Choroid plexus epithelial cell (primary cell): ENCODE data around the gene GNA15.

Experiments used
- DNase-seq: peaks from one replicate; pipeline ENCODE4 v3.0.0-alpha.2; 2010; ENCODE audit warnings: low read depth
- H3K4me3 ChIP-seq: 2 replicates; pipeline ENCODE4 v1.5.1; 2011; ENCODE audit warnings: low read depth, mild to moderate bottlenecking, control low read depth, low read length, moderate library complexity
- TF ChIP-seq, protein P1 (sequence below): conservative IDR thresholded peaks from 2 replicates; pipeline ENCODE4 v1.5.1; 2011; ENCODE audit warnings: low read depth, mild to moderate bottlenecking, control low read depth, inconsistent platforms, low read length, moderate library complexity

Gene GNA15

DNA sequence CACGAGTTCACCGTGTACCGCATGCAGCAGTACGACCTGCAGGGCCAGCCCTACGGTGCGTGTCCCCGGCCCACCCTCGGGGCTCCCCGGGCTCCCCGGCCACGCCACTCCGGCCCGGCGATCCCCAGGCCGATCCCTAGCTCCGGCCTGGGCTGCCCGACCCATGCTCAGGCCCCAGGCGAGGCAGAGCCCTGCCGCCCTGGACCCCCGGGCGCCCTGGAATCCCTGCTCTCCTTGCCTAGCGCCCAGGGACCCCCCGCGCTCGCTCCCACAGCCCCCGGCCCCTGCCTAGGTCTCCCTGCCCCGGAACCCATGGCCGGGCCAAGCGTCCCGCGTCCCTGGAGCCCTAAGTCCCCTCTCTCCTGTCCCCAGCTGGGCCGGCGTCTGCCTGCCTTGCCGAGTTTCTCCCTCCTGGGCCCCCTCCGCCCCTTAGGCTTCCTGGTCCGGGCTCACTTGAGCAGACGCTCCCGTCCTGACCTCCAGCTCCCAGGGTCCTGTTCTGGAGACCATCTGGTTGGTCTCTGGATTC lies 50.4 kb downstream of the GNA15 start:
- DNase-seq: no peak
- TF ChIP-seq, protein P1, sequence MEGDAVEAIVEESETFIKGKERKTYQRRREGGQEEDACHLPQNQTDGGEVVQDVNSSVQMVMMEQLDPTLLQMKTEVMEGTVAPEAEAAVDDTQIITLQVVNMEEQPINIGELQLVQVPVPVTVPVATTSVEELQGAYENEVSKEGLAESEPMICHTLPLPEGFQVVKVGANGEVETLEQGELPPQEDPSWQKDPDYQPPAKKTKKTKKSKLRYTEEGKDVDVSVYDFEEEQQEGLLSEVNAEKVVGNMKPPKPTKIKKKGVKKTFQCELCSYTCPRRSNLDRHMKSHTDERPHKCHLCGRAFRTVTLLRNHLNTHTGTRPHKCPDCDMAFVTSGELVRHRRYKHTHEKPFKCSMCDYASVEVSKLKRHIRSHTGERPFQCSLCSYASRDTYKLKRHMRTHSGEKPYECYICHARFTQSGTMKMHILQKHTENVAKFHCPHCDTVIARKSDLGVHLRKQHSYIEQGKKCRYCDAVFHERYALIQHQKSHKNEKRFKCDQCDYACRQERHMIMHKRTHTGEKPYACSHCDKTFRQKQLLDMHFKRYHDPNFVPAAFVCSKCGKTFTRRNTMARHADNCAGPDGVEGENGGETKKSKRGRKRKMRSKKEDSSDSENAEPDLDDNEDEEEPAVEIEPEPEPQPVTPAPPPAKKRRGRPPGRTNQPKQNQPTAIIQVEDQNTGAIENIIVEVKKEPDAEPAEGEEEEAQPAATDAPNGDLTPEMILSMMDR: no peak
- H3K4me3 ChIP-seq: peak overlapping the region; percentile 81

DNA sequence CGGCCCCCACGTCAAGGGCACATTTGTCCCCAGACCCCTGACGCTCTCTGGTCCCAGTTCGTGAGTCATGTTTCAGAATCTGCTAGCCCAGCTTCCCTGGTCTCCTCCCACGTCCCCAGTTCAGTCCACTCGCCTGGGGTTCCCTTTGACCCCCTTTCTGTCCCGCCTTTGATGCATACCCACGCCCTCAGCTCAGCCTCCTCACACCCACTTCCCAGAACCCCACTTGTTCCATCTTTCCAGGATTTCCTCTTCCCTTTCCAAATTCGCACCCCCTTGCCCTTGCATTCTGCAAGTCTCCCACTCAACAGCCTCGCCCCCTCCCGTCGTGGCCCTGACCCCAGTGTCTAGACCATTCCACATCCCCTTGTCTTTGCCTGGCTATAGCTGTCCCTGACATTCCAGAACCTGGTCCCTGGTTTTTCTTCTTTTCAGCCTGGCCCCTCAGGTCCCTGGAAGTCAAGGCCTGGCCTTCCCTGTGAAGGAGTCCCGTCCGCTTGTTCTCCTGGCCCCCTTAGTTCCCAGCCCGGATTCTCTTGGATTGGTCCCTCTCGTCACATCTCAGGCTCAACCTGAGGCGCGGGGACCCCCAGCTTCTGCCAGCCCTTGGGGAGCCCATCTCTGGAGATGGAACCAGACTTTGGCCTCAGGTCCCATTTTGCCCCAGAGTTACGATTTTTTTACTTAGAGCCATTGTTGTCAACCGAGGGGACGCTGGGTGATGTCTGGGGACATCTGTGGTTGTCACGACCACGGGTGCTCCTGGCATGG lies 51.2 kb downstream of the GNA15 start:
- peak overlapping the region; percentile 81 for H3K4me3 ChIP-seq
- no peak for DNase-seq
- TF ChIP-seq, protein P1: no peak

DNA sequence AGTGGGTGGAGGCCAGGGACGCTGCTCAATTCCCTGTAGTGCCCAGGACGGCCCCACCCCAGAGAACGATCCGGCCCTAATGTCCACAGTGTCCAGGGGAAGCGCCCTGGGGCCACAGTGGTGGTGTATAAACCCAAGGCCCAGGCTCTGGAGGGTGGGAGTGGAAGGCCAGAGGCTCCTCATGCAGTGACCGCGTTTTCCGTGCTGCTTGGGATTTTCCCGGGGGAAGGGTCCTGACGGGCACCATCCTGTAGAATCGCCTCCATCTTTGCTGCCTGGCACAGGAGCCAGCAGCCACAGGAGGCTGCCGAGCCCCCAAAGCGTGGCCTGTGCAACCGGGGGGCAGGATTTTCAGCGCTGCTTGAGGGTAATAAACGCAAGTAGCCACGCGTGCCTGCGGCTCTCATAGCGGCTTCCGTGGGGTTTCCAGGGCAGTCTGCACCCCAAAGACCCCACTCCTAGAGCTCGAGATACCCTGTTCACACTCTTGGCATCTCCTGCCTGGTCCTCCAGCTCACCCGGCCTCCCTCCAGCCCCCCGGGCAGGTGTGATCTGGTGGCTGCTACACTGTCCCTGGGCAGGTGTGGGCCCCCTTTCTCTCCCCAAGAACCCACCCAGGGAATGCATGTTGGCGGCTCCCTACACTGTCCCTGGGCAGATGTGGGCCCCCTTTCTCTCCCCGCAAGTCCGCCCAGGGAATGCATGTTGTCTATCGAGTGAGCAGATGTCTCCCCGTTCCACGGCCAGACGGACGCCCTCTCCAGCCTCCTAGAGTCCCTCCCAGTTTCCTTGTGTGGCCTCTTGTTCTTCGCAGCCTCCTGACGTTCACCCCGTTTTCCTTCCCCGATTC lies 52.1 kb downstream of the GNA15 start:
- no peak for DNase-seq
- TF ChIP-seq, protein P1: no peak
- no peak overlapping the region for H3K4me3 ChIP-seq

DNA sequence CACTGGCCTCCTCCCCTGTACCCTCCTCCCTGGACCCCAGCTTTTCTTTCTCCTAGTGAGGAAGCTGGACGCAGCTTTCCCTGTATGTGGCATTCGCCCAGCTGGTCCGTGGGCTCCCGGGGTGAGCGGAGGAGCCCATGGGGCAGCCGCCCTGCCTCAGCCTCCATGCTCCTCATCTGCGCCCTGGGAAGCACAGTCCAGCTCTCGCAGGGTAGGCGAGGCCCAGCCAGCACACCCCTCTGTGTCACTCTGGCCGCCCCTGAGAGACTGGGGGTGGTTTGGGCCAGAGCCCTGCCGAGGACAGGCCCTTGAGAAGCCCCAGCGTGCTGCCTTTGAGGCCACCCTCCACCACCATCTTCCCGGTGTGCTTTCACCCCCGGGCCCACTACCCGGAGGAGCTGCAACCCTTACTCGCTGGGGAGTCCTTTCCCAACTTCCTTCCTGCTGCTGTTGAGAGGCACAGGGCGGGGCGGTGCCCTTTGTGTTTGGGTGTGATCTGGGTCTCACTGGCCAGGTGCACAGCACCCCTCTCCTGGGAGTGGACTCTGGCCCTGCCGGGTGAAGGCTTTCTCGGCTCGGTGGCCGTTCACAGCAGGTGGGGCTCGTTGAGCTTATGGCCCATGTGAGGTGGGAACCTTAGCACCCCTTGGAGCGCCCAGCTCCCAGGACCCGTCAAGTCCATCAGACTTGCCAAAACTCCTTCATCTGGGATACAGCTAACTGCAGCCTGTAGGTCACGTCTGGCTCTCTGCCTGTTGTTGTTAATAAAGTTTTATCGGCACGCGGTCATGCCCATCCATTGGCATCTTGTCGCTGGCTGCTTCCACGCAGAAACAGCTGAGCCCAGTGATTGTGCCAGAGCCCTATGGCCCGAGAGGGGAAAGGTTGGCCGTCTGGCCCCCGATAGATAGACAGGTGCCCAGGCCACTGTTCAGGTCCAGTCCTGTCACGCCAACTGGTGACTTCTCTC lies 53.1 kb downstream of the GNA15 start:
- DNase-seq: no peak
- TF ChIP-seq, protein P1: no peak
- no peak overlapping the region for H3K4me3 ChIP-seq

DNA sequence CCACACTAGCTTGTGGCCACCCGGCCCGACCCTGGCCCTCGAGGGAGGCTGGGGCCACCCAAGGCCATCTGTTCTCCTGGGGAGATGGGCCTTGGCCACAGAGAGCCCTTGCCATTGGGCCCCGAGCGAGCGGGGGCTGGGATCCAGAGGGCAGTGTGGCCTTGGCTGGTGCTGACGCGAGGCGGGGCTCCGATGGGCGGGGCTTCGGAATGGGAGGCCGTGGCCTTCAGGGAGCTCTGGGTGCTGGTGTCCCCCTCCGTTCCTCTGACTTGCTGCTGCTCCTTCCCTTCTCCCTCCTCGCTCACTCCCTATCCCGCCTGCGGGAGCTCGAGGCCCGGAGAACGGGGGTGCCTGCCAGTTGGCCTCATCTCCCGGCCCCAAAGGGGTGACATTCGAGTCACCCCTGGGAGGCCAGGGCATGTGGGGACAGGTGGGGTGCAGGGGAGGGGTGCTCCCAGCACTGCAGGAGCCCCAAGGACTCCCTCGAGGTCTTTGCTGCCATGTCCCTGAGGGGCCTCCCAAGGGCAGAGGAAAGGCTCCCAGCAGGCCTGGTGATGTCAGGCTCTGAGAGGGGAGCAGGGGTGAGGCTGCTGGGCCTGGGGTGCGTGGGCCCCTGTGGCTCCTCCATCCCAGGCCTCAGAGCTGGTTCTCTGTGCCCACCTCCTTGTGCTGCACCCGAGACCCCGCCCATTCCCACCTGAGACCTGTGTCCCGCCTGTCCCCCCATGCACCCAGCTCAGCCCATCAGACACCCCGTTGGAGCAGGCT lies 54.1 kb downstream of the GNA15 start:
- no peak for DNase-seq
- TF ChIP-seq, protein P1: no peak
- no peak overlapping the region for H3K4me3 ChIP-seq

DNA sequence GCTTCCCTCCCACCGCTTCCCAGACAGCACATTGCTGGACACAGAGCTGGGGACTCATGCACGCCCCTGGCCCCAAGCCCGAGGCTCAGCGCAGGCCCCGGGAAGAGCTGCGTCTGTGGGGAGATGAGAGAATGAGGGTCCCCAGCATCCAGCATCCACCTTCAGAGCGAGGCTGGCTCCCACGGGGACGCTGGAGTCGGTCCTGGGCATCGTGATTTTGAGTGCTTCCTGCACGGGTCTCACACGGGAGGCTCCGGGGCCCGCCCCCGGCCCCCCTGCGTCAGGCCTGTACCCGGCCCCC lies 54.6 kb downstream of the GNA15 start:
- no peak overlapping the region for H3K4me3 ChIP-seq
- DNase-seq: no peak
- TF ChIP-seq, protein P1: no peak
